Activated CD4-positive, alpha-beta memory T cell treated with anti-CD3 and anti-CD28 coated beads for 36 hours (primary cell): ENCODE measurements around the gene KCTD8. TPM values are rescaled to one million over a fixed set of nuclear protein-coding genes. Genes with fewer than 3 reads are reported as not detected.

ENCODE experiments used
- CTCF ChIA-PET: fragments of 350-600 bp; sonication (Branson Sonifier 250); formaldehyde crosslinking; loops from one replicate; lab custom pipeline; 2021; ENCODE audit warnings: antibody characterized with exemption, inconsistent platforms; lab: Charles Lee
- POLR2A ChIA-PET: fragments of 350-600 bp; sonication (Branson Sonifier 250); formaldehyde crosslinking; loops from one replicate; lab custom pipeline; 2021; ENCODE audit warnings: antibody characterized with exemption; lab: Charles Lee
- DNase-seq: peaks from one replicate; pipeline ENCODE4 v3.0.0-alpha.2; 2020
- H3K27ac Mint-ChIP-seq: one replicate; pipeline ENCODE4 v1.8.0; 2021; ENCODE audit warnings: mixed read lengths
- H3K27me3 Mint-ChIP-seq: one replicate; pipeline ENCODE4 v1.8.0; 2021; ENCODE audit warnings: mixed read lengths
- H3K36me3 Mint-ChIP-seq: one replicate; pipeline ENCODE4 v1.8.0; 2021; ENCODE audit warnings: mixed read lengths
- H3K4me1 Mint-ChIP-seq: one replicate; pipeline ENCODE4 v1.8.0; 2021; ENCODE audit warnings: low read depth, mixed read lengths
- H3K4me3 Mint-ChIP-seq: one replicate; pipeline ENCODE4 v1.8.0; 2021; ENCODE audit warnings: mild to moderate bottlenecking, mixed read lengths
- H3K9me3 Mint-ChIP-seq: one replicate; pipeline ENCODE4 v1.8.0; 2021; ENCODE audit warnings: mixed read lengths
- intact Hi-C: fragments of 100-400 bp; cut with micrococcal nuclease; formaldehyde crosslinking; loops from one replicate; pipeline ENCODE4 v1.15.1; 2023
- total RNA-seq, 2 experiments: library from RNA; stranded (reverse); gene quantifications; one replicate each; pipeline ENCODE4 v1.2.3, GENCODE V29; 2021

KCTD8 gene
- total RNA-seq, 2 experiments from 2014 or later = not detected

DNA sequence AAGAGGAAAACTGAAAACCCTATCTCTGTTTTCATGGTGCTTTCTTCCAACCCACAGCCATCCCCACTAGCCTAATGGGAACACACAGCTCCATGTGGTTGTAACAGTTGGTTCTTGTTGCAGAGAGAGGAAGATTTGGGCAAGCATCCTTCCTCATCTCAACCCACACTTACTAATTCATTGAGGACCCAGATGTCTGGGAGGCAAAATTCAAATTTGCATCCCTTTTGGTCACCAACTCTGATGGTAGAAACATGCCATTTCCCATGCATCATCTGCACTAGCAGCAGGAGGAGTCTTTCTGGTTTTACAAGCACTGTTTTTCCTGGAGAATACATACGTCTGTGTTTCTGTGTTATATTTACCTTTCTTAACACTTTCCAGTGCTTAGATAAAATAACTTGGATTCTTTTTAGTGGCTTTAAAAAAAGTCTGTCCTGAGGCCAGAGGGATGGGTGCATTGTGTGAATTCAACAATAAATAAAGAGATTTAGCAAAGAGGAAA is 301.0 kb downstream of the KCTD8 start:
- H3K27me3 Mint-ChIP-seq = no peaks in the 10 kb centered on the region
- intact Hi-C loops = no loop called here
- no peaks in the 10 kb centered on the region for H3K36me3 Mint-ChIP-seq
- H3K9me3 Mint-ChIP-seq = peaks cover 4% of the 10 kb centered on the region
- H3K4me3 Mint-ChIP-seq = no peak overlapping the region
- ChIA-PET CTCF (no interaction called here), POLR2A (no interaction called here)
- no peak overlapping the region for H3K27ac Mint-ChIP-seq
- DNase-seq = no peak
- no peaks in the 10 kb centered on the region for H3K4me1 Mint-ChIP-seq

DNA sequence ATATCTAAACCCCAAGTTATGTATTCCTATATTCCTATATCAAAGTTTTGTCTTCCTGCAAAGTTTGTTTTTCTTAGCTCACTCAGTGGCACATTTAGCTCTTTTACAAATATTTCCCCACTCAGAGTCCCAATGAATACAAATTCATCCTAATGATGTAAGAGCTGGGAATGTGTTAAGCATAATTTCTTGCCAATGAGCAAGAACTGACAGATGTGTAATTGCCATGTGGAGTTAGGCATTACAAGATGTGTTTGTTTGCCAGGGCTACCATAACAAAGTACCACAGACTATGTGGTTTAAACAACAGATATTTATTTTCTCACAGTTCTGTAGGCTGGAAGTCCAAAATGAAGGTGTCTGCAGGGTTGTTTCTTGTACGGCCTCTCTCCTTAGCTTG is 302.1 kb downstream of the KCTD8 start:
- Mint-ChIP-seq H3K4me1 (no peaks in the 10 kb centered on the region), H3K27me3 (no peaks in the 10 kb centered on the region), H3K9me3 (peaks cover 7% of the 10 kb centered on the region), H3K4me3 (no peak overlapping the region), H3K36me3 (no peaks in the 10 kb centered on the region), H3K27ac (no peak overlapping the region)
- DNase-seq = no peak
- POLR2A ChIA-PET = no interaction called here
- CTCF ChIA-PET = no interaction called here
- intact Hi-C loops = no loop called here

DNA sequence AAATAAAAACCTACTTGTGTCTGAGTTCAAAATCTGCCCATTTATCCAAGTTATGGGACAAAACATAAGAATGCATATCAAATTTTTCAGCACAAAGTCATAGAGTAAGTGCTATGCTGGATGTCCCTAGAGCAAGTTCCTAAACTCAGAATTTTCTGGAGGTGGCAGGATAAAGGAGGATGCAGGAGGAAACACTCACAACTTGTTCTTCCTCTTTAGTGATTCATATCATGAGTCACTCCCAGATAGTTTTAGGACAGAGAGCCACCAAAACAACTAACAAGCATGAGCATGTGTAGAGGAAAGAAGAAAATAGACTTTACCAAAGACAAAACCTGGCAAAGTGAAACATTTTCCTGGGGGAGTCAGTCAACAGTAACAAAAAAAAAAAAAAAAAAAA is 302.7 kb downstream of the KCTD8 start:
- no peak for DNase-seq
- intact Hi-C loops = no loop called here
- CTCF ChIA-PET = no interaction called here
- Mint-ChIP-seq H3K27ac (no peak overlapping the region), H3K36me3 (no peaks in the 10 kb centered on the region), H3K9me3 (peaks cover 7% of the 10 kb centered on the region), H3K4me1 (no peaks in the 10 kb centered on the region), H3K4me3 (no peak overlapping the region), H3K27me3 (no peaks in the 10 kb centered on the region)
- POLR2A ChIA-PET = no interaction called here

DNA sequence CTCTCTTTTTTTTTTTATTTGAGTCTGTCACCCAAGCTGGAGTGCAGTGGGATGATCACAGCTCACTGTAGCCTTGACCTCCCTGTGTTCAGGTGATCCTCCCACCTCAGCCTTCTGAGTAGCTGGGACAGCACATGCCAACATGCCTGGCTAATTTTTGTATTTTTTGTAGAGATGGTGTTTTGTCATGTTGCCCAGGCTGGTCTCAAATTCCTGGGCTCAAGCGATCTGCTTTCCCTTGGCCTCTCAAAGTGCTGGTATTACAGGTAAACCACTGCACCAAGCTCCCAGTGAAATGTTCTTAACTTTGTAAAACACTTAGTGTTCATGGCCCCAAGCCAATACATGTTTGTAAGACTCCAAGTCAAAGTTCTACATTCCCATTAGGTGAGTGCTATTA is 316.1 kb downstream of the KCTD8 start:
- Mint-ChIP-seq H3K4me1 (no peaks in the 10 kb centered on the region), H3K4me3 (no peak overlapping the region), H3K27ac (no peak overlapping the region), H3K27me3 (no peaks in the 10 kb centered on the region), H3K9me3 (no peaks in the 10 kb centered on the region), H3K36me3 (no peaks in the 10 kb centered on the region)
- CTCF ChIA-PET = no interaction called here
- DNase-seq = no peak
- intact Hi-C loops = no loop called here
- POLR2A ChIA-PET = no interaction called here

Other genes starting within 250 kb of the KCTD8 start
- gene YIPF7, start 202.8 kb upstream of the KCTD8 start, total RNA-seq = not detected
- 10 to 100 TPM; 25.8 to 28.0 TPM for gene GUF1, start 229.6 kb upstream of the KCTD8 start, total RNA-seq